ENCODE results near the gene PPFIBP2.
"Not testable (repeated sequence)": the region's sequence is repeated elsewhere in the genome, so short reads cannot be mapped to it uniquely, and the experiment has no call there.

Gene PPFIBP2

DNA sequence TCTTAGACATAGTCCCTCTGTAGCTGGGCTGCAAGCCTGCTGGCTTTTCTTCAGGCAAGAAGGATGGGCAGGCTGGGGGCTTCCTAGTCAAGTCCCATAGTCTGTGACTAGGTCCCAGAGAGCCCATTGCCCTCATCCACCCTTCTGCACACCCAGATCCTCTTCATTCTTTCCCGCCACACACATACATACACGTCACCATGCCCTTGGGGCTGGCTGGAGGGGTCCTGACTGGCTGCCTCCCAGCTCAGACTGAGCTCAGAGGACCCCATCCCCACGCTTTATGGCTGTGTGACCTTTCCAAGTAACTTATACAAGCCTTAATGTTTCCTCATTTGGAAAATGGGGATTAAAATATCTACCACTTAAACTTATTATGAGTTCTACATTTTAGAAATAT is 13.5 kb upstream of the PPFIBP2 start:
- DNase-seq, result no peak

DNA sequence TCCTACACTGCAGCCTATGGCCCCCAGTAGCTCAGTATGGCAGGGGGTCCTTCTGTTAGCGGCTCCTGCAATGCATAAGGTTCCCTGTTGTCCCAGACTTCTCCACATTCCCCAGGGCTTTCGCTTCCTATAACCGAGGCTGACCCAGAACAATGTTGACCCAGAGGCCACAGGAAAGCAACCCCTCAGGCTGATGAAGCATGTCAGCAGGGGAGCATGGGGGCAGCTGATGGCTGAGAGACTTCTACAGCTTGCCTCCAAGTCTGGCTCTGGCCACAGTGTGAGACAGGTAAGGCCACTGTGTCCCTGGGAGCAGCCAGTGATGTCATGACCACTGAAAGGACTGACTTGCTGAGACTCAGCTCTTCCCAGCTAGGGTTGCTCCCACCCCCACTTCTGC is 12.5 kb upstream of the PPFIBP2 start:
- DNase-seq, result no peak

DNA sequence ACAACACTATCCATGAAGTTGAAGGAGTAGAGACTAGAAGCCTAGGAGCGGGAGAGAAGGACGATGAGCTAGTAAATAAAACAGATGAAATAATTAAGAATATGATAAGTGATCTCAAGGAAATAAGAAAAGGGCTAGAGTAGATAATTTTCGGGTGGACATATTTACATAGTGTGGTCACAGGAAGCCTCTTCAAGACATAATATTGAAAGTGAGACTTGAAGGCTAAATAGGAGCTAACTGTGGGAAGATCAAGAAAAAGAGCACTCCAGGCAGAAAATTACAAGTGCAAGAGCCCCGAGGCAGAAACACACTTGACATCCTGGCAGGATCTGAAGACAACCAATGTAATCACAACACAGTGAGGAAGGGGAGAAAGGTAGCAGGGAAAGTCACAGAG is 11.9 kb upstream of the PPFIBP2 start:
- no peak for DNase-seq

DNA sequence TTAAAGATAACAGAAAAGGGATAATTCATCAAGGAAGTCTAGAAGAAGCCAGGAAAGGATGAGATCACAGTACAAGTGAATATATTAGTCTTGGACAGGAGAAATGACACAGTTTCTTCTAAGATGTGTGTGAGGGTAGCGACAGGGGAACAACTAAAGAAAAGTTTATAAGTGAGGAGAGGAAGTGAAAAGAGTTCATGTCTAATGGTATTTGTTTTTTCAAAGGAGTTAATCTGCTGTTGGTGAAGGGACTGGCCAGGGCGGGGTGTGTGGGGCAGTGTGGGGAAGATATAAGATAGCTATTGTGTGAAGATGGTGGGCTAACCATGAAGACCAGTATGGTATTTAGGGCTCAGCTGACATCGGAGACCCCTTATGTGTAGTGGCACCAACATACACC is 7.6 kb upstream of the PPFIBP2 start:
- DNase-seq, result no peak

DNA sequence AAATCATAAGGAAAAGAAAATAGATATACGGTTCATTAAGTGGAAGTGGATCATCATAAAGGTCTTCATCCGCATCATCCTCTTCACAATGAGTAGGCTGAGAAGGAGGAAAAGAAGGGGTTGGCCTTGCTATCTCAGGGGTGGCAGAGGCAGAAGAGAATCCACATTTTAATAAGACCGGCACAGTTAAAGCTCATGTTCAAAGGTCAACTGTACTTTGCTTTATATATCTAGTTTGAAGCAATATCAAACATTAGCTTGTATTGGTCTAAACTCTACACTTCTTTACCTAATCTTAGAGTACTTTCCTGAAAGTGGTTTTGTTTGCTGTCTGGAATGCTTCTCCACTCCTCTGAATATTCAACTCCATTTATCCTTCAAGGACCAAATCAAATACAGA is 5.7 kb upstream of the PPFIBP2 start:
- no peak for DNase-seq

DNA sequence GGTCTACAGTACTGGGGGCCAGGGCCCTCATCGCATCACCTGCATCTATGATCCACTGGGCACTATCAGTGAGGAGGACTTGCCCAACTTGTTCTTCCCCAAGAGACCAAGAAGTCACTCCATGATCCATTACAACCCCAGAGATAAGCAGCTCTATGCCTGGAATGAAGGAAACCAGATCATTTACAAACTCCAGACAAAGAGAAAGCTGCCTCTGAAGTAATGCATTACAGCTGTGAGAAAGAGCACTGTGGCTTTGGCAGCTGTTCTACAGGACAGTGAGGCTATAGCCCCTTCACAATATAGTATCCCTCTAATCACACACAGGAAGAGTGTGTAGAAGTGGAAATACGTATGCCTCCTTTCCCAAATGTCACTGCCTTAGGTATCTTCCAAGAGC is 3.8 kb upstream of the PPFIBP2 start:
- no peak for DNase-seq

DNA sequence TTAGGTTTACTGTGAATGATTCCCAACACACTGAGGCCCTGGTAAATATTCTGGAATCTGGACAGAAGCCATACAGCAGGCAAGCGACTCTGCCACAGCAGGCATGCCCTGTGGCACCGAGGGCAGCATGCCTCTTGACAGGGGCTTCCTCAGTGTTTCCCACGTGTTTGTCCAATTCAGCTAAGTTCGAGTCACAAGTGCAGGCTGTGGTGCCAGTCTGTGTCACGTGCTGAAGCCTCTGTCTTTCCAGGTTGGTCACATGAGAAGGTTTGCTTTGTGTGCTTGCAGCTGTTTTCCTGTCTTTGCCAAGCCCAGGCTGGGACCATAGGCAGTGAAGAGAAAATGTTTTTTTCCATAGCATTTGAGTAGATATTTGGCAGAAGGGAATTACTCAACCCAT is 2.4 kb upstream of the PPFIBP2 start:
- peak in 2 of 3 experiments; percentile 2 to 42 for DNase-seq

DNA sequence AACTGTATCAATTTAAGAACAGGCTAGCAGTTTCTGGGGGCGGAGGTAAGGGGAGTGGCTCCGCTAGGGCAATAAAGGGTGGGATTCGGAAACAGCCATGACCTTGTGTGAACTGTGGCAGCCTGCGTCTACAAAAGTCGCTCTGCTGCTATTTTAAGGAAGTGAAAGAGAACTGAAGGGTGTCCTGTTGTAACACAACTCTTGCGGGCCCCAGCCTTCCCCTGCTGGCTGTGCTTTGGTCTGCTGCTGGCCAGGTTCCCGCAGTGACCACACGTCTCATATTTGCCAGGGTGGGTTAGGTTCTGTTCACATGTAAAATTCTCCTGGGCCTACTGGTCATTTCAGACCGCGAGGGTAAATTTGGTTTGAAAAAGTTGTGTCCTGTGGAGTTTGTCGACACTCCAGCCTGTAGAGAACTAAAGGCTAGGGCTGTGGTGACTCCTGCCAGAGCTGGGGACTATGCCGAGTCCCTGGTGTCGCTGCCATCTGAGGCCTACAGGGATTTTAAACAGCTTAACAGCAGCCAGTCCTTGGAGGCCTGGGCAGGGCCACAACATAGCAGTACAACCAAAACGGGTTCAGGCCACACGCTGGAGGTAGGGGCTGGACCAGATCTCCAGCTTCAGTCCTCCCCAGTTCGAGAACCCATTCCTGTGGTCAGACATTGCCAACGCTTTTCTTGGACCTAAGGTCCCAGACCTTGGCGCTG is 1.1 kb upstream of the PPFIBP2 start:
- DNase-seq, result no peak

DNA sequence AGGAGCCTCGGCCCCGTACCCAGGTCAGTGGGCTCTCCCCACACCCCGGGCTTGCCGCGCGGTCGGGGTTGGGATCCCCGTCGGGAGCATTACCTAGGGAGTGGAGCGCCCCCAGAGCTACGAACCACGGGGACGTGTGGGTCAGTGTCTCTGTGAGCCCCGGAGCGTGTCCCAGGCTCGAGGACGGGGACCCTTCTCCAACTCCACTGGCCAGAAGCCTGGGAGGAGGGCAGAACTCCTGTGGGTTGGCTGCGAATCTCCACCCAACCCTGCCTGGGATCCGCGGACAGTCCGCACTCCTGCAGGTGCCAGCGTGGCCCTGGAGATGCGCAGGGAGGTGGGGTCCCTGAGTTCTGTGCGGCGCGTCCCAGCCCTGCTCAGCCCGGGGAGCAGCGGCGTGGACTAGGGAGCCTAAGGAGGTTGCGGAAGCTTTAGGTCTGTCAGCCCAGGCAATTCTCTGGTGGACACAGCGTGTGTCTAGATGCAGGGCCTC is 346 bp downstream of the PPFIBP2 start:
- peak in 1 of 3 experiments; percentile 24 for DNase-seq

DNA sequence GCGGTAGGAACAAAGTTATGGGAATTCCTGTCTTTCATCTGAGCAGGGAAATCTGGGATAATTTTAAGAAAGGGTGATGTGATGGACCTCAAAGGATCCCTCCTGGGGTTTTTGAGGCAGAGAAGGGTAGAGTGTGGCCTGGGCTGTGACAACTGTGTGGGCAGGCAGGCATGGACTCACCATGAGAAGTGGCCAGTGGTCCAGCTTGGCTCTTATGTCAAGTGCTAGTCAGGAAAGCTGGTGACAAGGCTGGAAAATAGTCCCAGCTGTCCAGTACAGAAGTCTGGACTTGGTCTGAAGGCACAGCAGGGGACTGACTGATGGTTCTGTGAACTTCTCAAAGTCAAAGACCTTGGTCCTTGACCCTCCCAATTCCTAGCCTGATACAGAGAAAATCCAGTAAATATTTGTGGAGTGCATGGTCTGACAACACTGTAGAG is 1.7 kb downstream of the PPFIBP2 start:
- no peak for DNase-seq

DNA sequence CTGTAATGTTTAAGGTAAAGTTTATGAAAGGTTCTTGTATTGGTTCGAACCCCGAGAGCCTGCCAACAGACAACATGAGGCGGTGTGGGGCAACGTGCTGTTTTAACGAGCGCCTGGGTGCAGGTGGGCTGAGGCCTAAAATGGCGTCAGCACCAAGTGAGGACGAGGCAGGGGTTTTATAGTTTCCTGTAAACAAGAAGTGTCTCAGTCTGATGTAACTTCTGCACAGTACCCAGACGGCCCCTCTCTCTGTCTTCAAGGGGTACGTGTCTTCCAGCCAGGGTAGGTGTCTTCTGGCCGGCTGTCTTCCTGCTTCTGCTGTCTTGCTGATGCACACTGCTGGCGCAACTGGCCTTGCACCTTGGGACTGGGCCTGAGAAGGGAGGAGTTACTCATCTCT is 2.7 kb downstream of the PPFIBP2 start:
- no peak for DNase-seq

DNA sequence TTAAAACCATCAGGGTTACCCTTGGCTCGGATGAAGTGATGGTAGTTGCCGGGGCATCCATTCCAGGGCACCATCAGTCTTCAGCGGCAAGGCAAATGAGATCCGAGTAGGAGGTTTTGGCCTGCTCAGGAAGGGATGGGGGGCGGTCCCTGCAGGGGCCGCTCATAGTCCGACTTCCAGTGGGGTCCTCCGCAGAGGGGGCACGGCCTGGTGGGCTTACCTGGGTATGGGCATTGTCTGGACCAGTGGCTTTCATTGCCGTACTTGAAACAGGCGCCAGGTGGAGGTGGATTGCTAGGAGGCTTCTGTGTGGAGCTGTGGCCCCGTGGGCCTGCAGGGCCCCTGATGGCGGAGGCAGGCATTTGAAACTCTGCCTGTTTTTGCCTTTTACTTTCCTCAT is 3.9 kb downstream of the PPFIBP2 start:
- not testable (repeated sequence) for DNase-seq

DNA sequence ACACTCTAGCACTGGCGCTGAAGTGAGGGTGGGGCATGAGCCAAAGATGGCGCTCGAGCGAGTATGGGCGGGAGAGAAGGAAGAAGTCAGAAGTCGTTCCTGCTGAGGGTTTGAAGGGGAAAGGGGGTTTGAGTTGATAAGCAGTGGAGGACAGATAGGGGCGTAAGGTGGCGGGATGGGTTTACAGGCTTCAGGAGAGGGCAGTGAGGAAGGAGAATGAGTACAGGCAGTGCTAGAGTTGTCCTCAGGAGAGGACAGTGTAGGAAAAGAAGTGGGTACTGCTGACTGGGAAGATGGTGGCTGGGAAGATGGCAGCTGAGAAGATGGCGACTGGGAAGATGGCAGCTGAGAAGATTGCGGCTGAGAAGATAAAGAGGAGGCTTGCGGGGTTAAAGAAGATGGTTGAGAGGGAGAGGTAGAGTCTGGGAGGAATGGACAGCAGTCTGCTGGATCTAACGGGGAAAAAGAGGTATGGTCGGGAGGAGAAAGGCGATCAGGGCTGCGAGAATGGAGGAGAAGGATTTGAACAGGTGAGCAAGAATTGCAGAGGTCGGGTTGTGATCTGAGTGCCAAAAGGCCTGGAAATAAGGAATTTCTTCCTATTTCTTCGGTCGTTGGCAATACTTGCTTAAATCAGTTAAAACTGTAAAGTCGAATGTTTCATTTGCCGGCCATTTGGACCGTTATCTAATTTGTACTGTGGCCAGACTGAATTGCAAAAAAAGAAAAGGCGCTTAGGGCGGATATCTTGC is 5.2 kb downstream of the PPFIBP2 start:
- no peak for DNase-seq

DNA sequence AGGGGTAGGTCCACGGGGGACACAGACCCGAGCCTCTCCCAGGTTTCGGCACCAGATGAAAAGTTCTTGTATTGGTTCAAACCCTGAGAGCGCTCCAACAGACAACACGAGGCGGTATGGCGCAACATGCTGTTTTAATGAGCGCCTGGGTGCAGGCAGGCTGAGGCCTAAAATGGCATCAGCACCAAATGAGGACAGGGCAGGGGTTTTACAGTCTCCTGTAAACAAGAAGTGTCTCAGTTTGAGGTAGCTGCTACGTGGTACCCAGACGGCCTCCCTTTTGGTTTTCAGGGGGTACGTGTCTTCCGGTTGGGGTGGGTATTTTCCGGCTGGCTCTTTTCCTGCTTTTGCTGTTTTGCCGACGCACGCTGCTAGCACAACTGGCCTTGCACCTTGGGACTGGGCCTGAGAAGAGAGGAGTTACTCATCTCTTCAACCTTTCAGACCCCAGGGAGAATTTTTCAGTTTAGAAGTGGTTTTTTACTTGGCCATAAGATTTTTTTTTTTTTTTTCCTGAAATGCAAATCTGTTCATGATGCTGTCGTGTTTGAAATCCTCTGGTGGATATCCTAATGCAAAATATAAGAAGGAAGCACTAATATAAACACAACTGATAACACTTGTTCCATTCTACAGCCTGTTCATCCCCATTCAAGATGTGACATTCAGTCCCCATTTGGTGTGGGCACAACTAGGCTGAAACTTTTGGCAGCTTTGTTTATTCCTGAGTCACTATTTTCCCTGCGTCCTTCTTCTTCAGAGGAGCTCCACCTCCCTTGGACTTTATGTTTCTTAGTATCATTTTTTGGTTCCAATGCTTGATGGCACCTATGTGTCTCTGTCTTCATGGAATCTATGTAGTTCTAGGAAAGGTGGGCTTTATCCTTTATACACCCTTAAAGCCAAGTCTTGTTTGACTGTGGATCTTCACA is 6.5 kb downstream of the PPFIBP2 start:
- no peak for DNase-seq

DNA sequence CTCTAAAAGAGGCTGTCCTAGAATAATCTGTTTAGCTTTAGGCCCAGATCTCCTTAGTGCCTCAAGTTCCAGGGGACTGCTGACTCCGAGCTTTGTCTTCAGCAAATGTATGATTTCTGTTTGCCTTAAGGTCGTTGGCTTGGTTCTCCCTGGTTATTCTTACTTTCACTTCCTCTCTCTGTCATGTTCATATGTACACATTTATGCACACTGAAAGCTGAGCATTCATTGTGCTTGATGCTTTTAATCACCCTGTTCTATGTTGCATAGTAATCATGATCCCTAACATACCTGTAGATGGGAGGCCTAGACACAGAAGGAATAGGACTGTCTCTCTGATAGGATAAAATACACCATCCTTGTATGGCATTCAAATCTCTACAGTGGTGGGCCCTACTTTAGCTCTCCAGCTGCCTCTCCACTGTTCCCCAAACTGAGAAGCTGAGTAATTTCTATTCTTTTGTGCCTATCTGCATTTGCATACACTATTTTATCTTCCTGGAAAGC is 7.2 kb downstream of the PPFIBP2 start:
- no peak for DNase-seq

DNA sequence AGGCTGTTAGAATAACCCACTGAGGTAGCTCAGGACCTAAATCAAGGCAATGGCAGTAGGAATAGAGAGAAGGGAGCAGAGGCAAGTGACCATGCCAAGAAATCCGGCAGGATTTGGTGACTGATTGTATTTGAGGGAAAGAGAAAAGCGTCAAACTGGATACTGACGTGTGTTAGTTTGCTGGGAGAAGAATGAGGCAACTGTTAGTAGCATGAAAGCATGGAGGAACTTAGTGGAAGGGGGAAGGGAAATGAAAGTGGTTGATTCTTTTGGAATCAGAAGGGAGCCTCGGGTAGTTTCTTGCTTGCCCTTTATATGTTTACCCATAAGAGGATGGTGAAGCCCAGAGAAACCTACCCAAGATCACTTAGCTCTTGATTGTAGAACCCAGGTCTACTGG is 8.3 kb downstream of the PPFIBP2 start:
- no peak for DNase-seq

DNA sequence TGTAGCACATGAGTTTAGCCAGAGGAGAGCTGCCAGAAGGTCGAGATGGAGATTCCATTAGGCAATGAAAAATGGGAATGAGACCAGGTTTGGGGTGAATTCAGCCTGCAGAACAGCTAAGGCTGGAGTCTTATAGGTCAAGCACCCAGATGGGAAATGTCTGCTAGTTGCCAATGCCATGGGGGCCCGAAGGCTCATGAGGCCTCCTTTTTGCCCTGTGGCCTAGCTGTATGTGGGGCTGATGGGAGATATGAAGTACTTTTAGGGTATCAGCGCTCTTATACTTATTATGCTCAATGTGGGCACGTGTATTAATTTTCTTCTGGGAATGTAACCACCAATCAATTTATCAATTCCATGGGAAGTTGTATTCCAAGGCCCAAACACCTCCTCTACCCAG is 8.7 kb downstream of the PPFIBP2 start:
- DNase-seq, result no peak

DNA sequence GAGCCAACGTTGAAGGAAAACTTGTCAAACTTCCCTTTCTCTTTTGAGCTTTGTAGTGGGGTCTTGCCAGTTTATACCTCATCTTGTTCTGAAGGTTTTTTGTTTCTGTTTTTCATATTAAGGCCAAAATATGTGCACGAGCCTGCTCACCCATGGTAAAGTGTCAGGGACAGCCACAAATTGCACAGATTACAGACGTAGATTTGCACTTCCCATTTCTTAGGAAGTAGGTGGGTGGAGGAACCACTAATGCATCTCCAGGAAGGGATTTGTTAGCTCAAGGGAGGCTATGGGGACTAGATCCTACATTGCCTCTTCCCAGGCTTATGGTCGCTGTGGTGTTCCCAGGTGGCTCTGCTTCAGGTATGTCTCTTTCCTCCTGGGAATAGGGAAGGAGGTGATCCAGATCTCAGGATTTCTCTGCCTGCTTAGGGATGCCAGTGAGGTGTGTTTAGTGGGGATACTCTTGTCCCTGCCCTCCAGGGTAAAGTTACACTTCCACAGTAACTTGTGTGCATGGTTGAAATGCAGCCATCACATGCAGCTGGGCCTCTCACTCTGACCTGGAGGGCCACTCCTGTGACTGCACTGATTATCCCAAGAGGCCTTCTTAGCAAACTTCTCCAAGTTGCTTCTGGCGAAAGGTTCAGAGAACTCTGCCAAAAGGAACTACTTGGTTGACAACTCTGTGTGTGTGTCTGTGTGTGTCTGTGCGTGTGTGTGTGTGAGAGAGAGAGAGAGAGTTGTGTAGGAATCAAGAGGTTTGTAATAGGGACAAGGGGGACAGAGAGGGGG is 9.8 kb downstream of the PPFIBP2 start:
- no peak for DNase-seq

DNA sequence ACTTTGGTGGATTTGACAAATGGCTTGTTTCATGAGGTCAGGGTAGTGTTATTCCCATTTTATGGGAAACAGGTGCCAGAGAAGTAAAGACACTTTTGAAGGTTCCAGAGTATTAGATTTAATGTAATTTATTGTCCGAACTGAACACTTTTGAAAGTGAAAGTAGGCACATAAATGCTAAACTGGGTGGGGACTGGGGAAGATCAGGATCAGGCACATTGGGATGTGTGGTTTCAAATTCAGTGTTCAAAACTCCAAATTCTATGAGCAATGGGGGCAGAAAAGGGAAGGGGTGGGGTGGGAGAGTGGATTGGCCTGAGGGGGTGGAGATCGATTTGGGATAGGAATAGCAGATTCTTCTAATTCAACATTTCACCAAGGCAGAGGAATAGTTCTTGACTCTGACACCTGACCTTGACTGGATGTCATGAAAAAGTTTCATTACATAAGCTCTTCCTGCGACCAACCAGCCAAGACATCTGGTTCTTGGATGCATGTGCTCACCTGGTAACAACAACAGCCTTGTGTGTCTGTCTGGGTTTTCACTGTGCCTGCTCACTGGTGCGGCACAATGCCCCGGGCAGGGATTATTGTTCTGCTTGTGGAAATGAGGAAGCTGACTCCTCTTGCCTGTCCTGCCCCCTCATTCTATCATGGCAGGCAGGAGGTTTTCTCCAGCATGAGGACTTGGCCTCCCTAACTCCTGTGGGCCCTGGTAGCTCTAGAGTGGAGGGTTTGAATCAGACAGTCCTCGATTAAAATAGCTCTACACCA is 10.8 kb downstream of the PPFIBP2 start:
- DNase-seq, result no peak

DNA sequence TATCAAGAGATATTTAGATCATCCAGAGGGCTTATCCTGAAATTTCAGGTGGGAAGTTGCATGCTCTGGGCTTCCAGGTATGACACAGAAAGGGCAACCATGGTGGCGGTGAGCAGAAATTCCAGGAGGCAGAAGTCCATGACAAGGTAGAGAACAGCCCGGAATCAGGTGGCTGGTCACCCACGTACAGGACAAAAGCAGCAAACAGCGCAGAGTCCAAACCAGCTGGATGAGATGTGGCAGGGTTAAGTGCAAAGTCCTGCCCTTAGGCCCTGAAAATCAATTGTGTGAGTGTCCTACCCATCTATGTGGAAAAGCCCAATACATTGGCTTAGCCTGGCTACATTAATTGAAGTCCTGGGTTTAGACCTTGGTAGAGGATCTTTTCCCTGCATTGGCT is 11.6 kb downstream of the PPFIBP2 start:
- DNase-seq, result no peak

DNA sequence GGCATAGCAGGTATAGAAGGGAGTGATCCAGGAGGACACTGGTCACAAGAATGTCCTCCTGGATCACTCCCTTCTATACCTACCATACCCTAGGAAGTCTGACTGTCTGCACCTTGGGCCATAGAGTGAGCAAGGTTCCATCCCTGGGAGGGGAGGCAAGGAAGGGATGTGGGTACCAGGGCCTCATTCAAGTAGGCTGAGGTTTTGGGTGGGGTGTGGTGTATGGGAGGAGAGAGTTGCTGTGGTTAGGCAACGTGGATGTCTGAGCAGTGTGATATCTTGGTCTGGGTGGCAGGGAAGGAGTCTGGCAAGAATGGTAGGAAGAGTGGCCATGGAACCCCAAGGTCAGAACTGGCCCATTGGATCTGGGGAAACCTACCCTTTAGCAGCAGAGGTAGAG is 13.2 kb downstream of the PPFIBP2 start:
- DNase-seq, result no peak
